ENCODE results near the gene GIPC2. TPM values are rescaled to one million over a fixed set of nuclear protein-coding genes. Genes with fewer than 3 reads are reported as not detected.

The GIPC2 gene
- total and polyA plus RNA-seq, 2 donors (not counting 1 experiment from before 2014, with no cell fraction given): not detected

DNA sequence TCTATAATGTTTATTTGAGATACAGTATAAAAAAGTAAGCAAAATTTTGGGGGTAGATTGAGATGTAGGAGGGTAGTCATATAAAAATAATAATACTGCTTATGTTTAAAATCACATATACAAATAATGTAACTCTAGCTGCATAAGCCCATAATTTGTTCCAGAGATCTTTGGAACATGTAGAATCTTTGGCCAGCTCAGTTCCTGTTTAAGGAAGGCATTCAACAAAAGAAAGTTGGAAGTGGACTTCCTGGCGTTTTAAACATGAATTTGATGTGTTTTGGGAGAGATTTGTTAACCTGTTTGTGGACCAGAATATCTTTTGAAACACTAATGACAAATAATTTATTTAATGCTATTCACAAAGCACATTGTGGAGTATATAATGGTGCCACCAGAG lies 27.7 kb downstream of the GIPC2 start:
- H3K27me3 Mint-ChIP-seq: peaks cover 16% of the 10 kb centered on the region
- Histone ChIP-seq H3K36me3 (replicated peaks in 1 of 2; ENCODE audit: control extremely low read depth in 1 of 2, control insufficient read depth in 1 of 2, extremely low read depth in 1 of 2, insufficient read depth in 2 of 2, low read length in 1 of 2) (no peaks in the 10 kb centered on the region), H3K79me2 (ENCODE audit: control insufficient read depth, insufficient read depth, low read length) (no peaks in the 10 kb centered on the region), H3K4me3 (ENCODE audit: control extremely low read depth in 1 of 5, extremely low read depth in 1 of 5, insufficient read depth in 1 of 5, low read depth in 2 of 5, low read length in 4 of 5) (no peak overlapping the region), H3K9me3 (ENCODE audit: control extremely low read depth in 1 of 3, control insufficient read depth in 2 of 3, insufficient read depth in 1 of 3, low read length in 2 of 3) (no peaks in the 10 kb centered on the region), H3K27me3 (replicated peaks in 1 of 4; ENCODE audit: control extremely low read depth in 1 of 4, control insufficient read depth in 3 of 4, insufficient read depth in 4 of 4, low read length in 3 of 4) (peaks cover 0 to 4% (median 1%) of the 10 kb centered on the region in 4 experiments), H2AFZ (ENCODE audit: insufficient read depth, low read depth, low read length, poor library complexity, severe bottlenecking) (no peak overlapping the region), H4K20me1 (ENCODE audit: control insufficient read depth, insufficient read depth, low read length, poor library complexity, severe bottlenecking) (no peaks in the 10 kb centered on the region), H3K4me1 (ENCODE audit: control insufficient read depth in 2 of 2, insufficient read depth in 2 of 2, low read length in 2 of 2) (no peaks in the 10 kb centered on the region), H3K9ac (ENCODE audit: low read length) (no peak overlapping the region), H3K4me2 (replicated peaks; ENCODE audit: low read depth, low read length, poor library complexity, severe bottlenecking) (no peak overlapping the region), H3K27ac (ENCODE audit: low read length in 2 of 2) (no peak overlapping the region)
- no peaks in the 10 kb centered on the region for H3K4me1 Mint-ChIP-seq
- TF ChIP-seq CTCF (IDR thresholded peaks at IDR 0.05) (no peak), EZH2 (IDR thresholded peaks at IDR 0.05; ENCODE audit: borderline replicate concordance, insufficient read depth, low read depth, low read length, poor library complexity, severe bottlenecking) (no peak)
- ChIA-PET CTCF (no interaction called here), POLR2A (no interaction called here)
- ATAC-seq (ENCODE audit: low read depth) (no peak), DNase-seq (no peak)
- no peak overlapping the region for H3K4me3 Mint-ChIP-seq
- WGBS (ENCODE audit: insufficient coverage): no CpG with 5 or more reads among the region's 1 CpG
- intact Hi-C loops (cut with micrococcal nuclease): no loop called here
- H3K9me3 Mint-ChIP-seq (ENCODE audit: insufficient read depth): no peaks in the 10 kb centered on the region
- no peak overlapping the region for H3K27ac Mint-ChIP-seq

- ATAC-seq (ENCODE audit: low read depth) (no peak), DNase-seq (no peak)
- H3K4me1 ChIP-seq (ENCODE audit: control insufficient read depth in 2 of 2, insufficient read depth in 2 of 2, low read length in 2 of 2): peaks cover 3 to 4% of the 10 kb centered on the region in 2 donors
- no peak overlapping the region for H3K9ac ChIP-seq (ENCODE audit: low read length)
- H3K9me3 Mint-ChIP-seq (ENCODE audit: insufficient read depth): no peaks in the 10 kb centered on the region
- H3K27me3 ChIP-seq (replicated peaks in 1 of 4; ENCODE audit: control extremely low read depth in 1 of 4, control insufficient read depth in 3 of 4, insufficient read depth in 4 of 4, low read length in 3 of 4): peaks cover 0 to 2% (median 0%) of the 10 kb centered on the region in 4 experiments
- no CpG with 5 or more reads among the region's 3 CpGs for WGBS (ENCODE audit: insufficient coverage)
- H3K79me2 ChIP-seq (ENCODE audit: control insufficient read depth, insufficient read depth, low read length): no peaks in the 10 kb centered on the region
- no peak overlapping the region for H3K27ac Mint-ChIP-seq
- H3K9me3 ChIP-seq (ENCODE audit: control extremely low read depth in 1 of 3, control insufficient read depth in 2 of 3, insufficient read depth in 1 of 3, low read length in 2 of 3): no peaks in the 10 kb centered on the region
- no peak overlapping the region for H3K4me3 Mint-ChIP-seq
- H3K36me3 ChIP-seq (replicated peaks in 1 of 2; ENCODE audit: control extremely low read depth in 1 of 2, control insufficient read depth in 1 of 2, extremely low read depth in 1 of 2, insufficient read depth in 2 of 2, low read length in 1 of 2): no peaks in the 10 kb centered on the region
- POLR2A ChIA-PET: no interaction called here
- TF ChIP-seq EZH2 (IDR thresholded peaks at IDR 0.05; ENCODE audit: borderline replicate concordance, insufficient read depth, low read depth, low read length, poor library complexity, severe bottlenecking) (no peak), CTCF (IDR thresholded peaks at IDR 0.05) (no peak)
- CTCF ChIA-PET: no interaction called here
- H3K27ac ChIP-seq (ENCODE audit: low read length in 2 of 2): no peak overlapping the region
- intact Hi-C loops (cut with micrococcal nuclease): no loop called here
- H3K27me3 Mint-ChIP-seq: peaks cover 13% of the 10 kb centered on the region
- H3K4me2 ChIP-seq (replicated peaks; ENCODE audit: low read depth, low read length, poor library complexity, severe bottlenecking): no peak overlapping the region
- H4K20me1 ChIP-seq (ENCODE audit: control insufficient read depth, insufficient read depth, low read length, poor library complexity, severe bottlenecking): no peaks in the 10 kb centered on the region
- peaks cover 7% of the 10 kb centered on the region for H3K4me1 Mint-ChIP-seq
- no peak overlapping the region for H3K4me3 ChIP-seq (ENCODE audit: control extremely low read depth in 1 of 5, extremely low read depth in 1 of 5, insufficient read depth in 1 of 5, low read depth in 2 of 5, low read length in 4 of 5)
- H2AFZ ChIP-seq (ENCODE audit: insufficient read depth, low read depth, low read length, poor library complexity, severe bottlenecking): no peak overlapping the region
Observed at GRCh38 chr1:78075621-78076020, 29.9 kb downstream of the GIPC2 start.

Data from B cell (primary cell).